ENCODE measurements around the gene SLC35F3.
"Not testable (repeated sequence)": the region's sequence is repeated elsewhere in the genome, so short reads cannot be mapped to it uniquely, and the experiment has no call there.

DNA sequence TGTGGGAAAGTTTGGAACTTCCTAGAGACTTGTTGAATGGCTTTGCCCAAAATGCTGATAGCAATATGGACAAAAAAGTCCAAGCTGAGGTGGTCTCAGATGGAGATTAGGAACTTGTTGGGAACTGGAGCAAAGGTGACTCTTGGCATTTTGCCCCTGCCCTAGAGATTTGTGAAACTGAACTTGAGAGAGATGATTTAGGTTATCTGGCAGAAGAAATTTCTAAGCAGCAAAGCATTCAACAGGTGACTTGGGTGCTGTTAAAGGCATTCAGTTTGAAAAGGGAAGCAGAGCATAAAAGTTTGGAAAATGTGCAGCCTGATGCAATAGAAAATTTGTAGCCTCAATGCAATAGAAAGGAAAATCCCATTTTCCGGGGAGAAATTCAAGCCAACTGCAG lies 306.0 kb downstream of the SLC35F3 start:
- TF ChIP-seq PAX5 (IDR thresholded peaks at IDR 0.05; ENCODE audit: insufficient read depth, low read length, severe bottlenecking); POLR2AphosphoS5 (IDR thresholded peaks at IDR 0.05; ENCODE audit: low read depth, low read length); TAF1 (IDR thresholded peaks at IDR 0.05; ENCODE audit: low read depth, low read length); SPI1 (IDR thresholded peaks at IDR 0.05; ENCODE audit: low read depth, low read length): not testable (repeated sequence)

Data from GM12891 (cell line).